ENCODE data around the gene SLCO4A1. TPM values are rescaled to one million over a fixed set of nuclear protein-coding genes. Genes with fewer than 3 reads are reported as not detected.

SLCO4A1 gene
- total and polyA plus RNA-seq, 2 of the 4 experiments (the other 2 are of a cell fraction): 0.72 to 1.1 TPM

DNA sequence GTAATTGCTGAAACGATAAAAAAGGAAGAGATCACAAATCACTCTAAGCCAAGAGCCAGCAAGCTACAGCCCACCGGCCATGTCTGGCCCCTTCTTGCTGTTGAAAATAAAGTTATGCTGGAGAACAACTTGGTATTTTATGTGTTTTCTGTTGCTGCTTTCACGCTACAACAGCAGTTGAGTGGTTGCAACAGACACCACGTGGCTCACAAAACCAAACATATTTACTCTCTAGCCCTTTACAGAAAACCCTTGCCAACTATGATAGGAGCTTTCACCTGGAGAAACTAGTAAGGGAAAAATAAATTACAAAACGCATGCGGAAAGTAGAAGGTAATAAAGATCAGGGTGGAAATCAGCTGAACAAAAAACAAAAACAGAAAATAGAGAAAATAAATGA is 41.1 kb upstream of the SLCO4A1 start:
- DNase-seq (no peak), ATAC-seq (ENCODE audit: low read depth) (no peak)
- Histone ChIP-seq H3K4me1 (ENCODE audit: control insufficient read depth, insufficient read depth, low read length) (no peaks in the 10 kb centered on the region), H4K5ac (ENCODE audit: low read depth, low read length) (no peak overlapping the region), H4K91ac (ENCODE audit: insufficient read depth, low read depth, low read length) (no peak overlapping the region), H2BK15ac (ENCODE audit: low read depth, low read length) (no peak overlapping the region), H3K4me2 (ENCODE audit: low read depth, low read length) (no peak overlapping the region), H3K79me1 (ENCODE audit: low read depth in 1 of 2, low read length in 2 of 2) (no peaks in the 10 kb centered on the region), H3K27me3 (ENCODE audit: control insufficient read depth, insufficient read depth, low read length) (peaks cover 43% of the 10 kb centered on the region), H3K9me3 (ENCODE audit: control insufficient read depth, insufficient read depth, low read length) (no peaks in the 10 kb centered on the region), H4K8ac (ENCODE audit: low read depth in 2 of 2, low read length in 2 of 2) (no peak overlapping the region), H2AFZ (replicated peaks; ENCODE audit: low read length, poor library complexity) (no peak overlapping the region), H2BK120ac (ENCODE audit: low read depth, low read length) (no peak overlapping the region), H2AK5ac (ENCODE audit: low read depth, low read length) (no peak overlapping the region), H3K56ac (ENCODE audit: extremely low read depth, insufficient read depth, low read length) (no peak overlapping the region), H3K23ac (ENCODE audit: low read depth, low read length) (no peak overlapping the region), H2BK20ac (ENCODE audit: low read depth, low read length) (no peak overlapping the region), H3K4me3 (ENCODE audit: insufficient read depth, low read depth, low read length) (no peak overlapping the region), H4K20me1 (ENCODE audit: insufficient read depth, low read length) (no peaks in the 10 kb centered on the region), H3K4ac (ENCODE audit: low read depth, low read length) (no peak overlapping the region), H3K27ac (ENCODE audit: insufficient read depth, low read length) (no peak overlapping the region), H3K18ac (ENCODE audit: low read depth, low read length) (no peak overlapping the region), H2AK9ac (replicated peaks; ENCODE audit: low read depth, low read length, poor library complexity) (no peak overlapping the region), H3K9me1 (ENCODE audit: insufficient read depth, low read length) (no peaks in the 10 kb centered on the region), H2BK5ac (ENCODE audit: low read depth, low read length, poor library complexity, severe bottlenecking) (no peak overlapping the region), H3K9ac (ENCODE audit: low read depth, low read length) (no peak overlapping the region), H3K14ac (replicated peaks; ENCODE audit: low read depth, low read length) (no peak overlapping the region), H3K36me3 (ENCODE audit: control insufficient read depth, insufficient read depth, low read length) (no peaks in the 10 kb centered on the region)
- intact Hi-C loops (cut with micrococcal nuclease) (no loop called here), dilution Hi-C loops (cut with HindIII; ENCODE audit: low sequenced_read_pairs, unreplicated experiment) (no loop called here), in situ Hi-C loops (cut with MboI; ENCODE audit: low sequenced_read_pairs) (loop anchor here (25.0 kb wide), 1 partner anchor 314 kb away; no protein-coding TSS in a partner anchor)
- ChIA-PET POLR2A (ENCODE audit: unreplicated experiment) (no interaction called here), CTCF (interaction anchor here (1.6 kb wide), 1 partner anchor 16 kb away, joined by 7 read pairs; no protein-coding TSS in a partner anchor)
- no CpG with 5 or more reads among the region's 6 CpGs for WGBS, 2 experiments (ENCODE audit: extremely low coverage in 2 of 2, insufficient read length in 1 of 2)
- TF ChIP-seq FOS (IDR thresholded peaks at IDR 0.05; ENCODE audit: low read depth, low read length) (no peak), MAZ (IDR thresholded peaks at IDR 0.05; ENCODE audit: borderline replicate concordance, low read depth, low read length) (no peak), BHLHE40 (IDR thresholded peaks at IDR 0.05; ENCODE audit: low read depth, low read length) (no peak), CEBPB (IDR thresholded peaks at IDR 0.05; ENCODE audit: low read depth, low read length) (no peak), RAD21 (IDR thresholded peaks at IDR 0.05; ENCODE audit: low read length) (no peak), CHD1 (IDR thresholded peaks at IDR 0.05; ENCODE audit: low read depth, low read length) (no peak), CTCF (conservative IDR thresholded peaks at IDR 0.05; ENCODE audit: low read depth, low read length) (no peak), RFX5 (IDR thresholded peaks at IDR 0.05; ENCODE audit: low read depth, low read length) (no peak), SMC3 (IDR thresholded peaks at IDR 0.05; ENCODE audit: low read depth, low read length) (no peak), MAFK (IDR thresholded peaks at IDR 0.05; ENCODE audit: low read depth, low read length) (no peak), POLR2A (IDR thresholded peaks at IDR 0.05; ENCODE audit: low read depth, low read length) (no peak), MXI1 (IDR thresholded peaks at IDR 0.05; ENCODE audit: borderline replicate concordance, low read depth, low read length) (no peak), USF2 (IDR thresholded peaks at IDR 0.05; ENCODE audit: low read depth, low read length) (no peak), NFE2L2 (IDR thresholded peaks at IDR 0.05; ENCODE audit: low read depth, low read length) (no peak)
- TF ChIP-seq, protein P1, sequence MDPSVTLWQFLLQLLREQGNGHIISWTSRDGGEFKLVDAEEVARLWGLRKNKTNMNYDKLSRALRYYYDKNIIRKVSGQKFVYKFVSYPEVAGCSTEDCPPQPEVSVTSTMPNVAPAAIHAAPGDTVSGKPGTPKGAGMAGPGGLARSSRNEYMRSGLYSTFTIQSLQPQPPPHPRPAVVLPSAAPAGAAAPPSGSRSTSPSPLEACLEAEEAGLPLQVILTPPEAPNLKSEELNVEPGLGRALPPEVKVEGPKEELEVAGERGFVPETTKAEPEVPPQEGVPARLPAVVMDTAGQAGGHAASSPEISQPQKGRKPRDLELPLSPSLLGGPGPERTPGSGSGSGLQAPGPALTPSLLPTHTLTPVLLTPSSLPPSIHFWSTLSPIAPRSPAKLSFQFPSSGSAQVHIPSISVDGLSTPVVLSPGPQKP (IDR thresholded peaks at IDR 0.05; ENCODE audit: borderline replicate concordance, low read depth, low read length): no peak
- BruUV-seq (replicated peaks): no TSS peak

Data from IMR-90 (cell line).